Esophagus muscularis mucosa (tissue), 3 donors: ENCODE results near the gene ZNF69.

Experiments used
- POLR2AphosphoS5 ChIP-seq, 2 donors: sonication (generic); formaldehyde crosslinking; IDR thresholded peaks; one replicate each; pipeline ENCODE4 v1.6.1; 2017; ENCODE audit warnings: antibody characterized with exemption in 2 of 2
- TF ChIP-seq, protein P1 (sequence below), 3 experiments: fragments of 200-600 bp in 2 of 3; fragments of 450-650 bp in 1 of 3; sonication (generic) in 2 of 3; IDR thresholded peaks; one replicate each; pipeline ENCODE4 v1.5.1; 2017 to 2019; ENCODE audit warnings: antibody characterized with exemption in 3 of 3, mild to moderate bottlenecking in 2 of 3, moderate library complexity in 1 of 3

DNA sequence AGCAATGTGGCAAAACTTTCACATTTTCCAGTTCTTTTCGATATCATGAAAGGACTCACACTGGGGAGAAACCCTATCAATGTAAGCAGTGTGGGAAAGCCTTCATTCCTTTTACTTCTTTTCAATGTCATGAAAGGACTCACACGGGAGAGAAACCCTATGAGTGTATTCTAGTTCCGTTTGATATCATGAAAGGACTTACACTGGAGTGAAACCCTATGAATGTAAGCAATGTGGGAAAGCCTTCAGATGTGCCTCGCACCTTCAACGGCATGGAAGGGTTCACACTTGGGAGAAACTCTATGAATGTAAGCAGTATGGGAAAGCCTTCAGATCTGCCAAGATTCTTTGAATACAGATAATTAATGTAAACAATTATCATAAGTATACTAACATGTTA lies 62.7 kb downstream of the ZNF69 start:
- TF ChIP-seq, protein P1, sequence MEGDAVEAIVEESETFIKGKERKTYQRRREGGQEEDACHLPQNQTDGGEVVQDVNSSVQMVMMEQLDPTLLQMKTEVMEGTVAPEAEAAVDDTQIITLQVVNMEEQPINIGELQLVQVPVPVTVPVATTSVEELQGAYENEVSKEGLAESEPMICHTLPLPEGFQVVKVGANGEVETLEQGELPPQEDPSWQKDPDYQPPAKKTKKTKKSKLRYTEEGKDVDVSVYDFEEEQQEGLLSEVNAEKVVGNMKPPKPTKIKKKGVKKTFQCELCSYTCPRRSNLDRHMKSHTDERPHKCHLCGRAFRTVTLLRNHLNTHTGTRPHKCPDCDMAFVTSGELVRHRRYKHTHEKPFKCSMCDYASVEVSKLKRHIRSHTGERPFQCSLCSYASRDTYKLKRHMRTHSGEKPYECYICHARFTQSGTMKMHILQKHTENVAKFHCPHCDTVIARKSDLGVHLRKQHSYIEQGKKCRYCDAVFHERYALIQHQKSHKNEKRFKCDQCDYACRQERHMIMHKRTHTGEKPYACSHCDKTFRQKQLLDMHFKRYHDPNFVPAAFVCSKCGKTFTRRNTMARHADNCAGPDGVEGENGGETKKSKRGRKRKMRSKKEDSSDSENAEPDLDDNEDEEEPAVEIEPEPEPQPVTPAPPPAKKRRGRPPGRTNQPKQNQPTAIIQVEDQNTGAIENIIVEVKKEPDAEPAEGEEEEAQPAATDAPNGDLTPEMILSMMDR (IDR thresholded peaks at IDR 0.05) = no peak
- TF ChIP-seq POLR2AphosphoS5 (IDR thresholded peaks at IDR 0.05) = no peak
